Left kidney (tissue), 2 donors: Measurements from ENCODE around the gene PNPLA8. TPM values are rescaled to one million over a fixed set of nuclear protein-coding genes. Genes with fewer than 3 reads are reported as not detected.

Experiments used
- DNase-seq: peaks from one replicate; pipeline ENCODE4 v3.0.0-alpha.2; 2013
- polyA plus RNA-seq: library from polyadenylated mRNA; unstranded; fragments of 120-200 nt; gene quantifications from one replicate; pipeline ENCODE4 v1.2.1, GENCODE V29; 2013; ENCODE audit not compliant: insufficient read length

The PNPLA8 gene
- polyA plus RNA-seq, 1 donor = 39.7 TPM

GRCh38 chr7:108448584-108449505, 77.1 kb downstream of the PNPLA8 start:
- no peak for DNase-seq

DNA sequence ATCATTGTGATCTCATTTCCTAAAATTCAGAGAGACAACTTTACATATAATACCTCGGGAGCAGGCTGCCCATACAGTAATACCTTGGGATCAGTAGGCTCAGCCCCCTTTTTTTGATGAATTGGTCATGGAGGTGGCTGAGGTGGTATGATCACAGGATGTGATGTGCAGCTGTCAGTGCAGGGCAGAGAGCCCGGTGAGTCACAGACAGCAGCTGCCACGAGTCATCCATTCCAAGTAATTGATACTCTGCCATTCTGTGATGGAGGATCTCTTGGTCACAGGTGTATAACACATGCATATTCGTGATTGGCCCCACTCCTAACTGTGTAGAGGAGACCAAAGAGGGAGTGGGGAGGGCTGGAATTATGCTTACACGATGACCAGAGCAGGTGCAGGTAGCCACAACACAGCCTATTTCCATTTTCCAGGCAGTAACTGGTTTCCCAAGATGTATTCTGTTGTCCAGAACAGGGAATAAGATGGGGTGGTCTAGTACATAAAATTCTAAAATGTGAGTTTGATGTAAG, 83.8 kb downstream of the PNPLA8 start:
- DNase-seq = no peak

DNA sequence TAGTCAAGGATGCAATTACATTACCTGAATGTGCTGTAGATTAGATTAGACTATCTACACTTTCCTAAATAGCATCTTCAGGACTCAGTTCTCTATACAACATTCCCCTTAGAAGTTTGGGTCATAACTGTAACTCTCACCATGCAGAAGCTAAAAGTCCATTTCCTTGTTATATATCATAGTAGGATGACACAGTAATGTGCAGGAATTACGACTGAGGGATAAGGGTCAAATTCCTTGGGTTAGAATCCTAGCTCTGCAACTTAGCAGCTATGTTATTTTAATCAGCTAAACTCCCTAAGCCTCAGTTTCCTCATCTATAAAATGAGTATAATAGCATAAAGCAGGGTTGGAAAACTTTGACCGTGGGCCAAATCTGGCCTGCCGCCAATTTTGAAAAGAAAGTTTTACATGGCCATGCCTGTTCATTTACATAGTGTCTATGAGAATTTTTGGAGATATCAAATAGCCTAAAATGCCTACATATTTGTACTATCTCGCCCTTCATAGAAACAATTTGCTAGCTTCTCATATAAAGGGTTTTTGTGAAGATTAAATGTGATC, 84.5 kb downstream of the PNPLA8 start:
- DNase-seq = no peak

- DNase-seq = no peak
Observed at GRCh38 chr7:108440613-108441012, 85.3 kb downstream of the PNPLA8 start.

DNA sequence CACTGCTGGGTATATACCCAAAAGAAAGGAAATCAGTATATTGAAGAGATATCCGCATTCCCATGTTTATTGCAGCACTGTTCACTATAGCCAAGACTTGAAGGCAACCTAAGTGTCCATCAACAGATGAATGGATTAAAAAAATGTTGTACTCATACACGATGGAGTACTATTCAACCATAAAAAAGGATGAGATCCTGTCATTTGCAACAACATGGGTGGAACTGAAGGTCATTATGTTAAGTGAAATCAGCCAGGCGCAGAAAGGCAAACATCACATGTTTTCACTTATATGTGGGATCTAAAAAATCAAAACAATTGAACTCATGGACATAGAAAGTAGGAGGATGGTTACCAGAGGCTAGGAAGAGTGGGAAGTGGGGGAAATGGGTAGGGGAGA, 89.0 kb downstream of the PNPLA8 start:
- DNase-seq = no peak

DNA sequence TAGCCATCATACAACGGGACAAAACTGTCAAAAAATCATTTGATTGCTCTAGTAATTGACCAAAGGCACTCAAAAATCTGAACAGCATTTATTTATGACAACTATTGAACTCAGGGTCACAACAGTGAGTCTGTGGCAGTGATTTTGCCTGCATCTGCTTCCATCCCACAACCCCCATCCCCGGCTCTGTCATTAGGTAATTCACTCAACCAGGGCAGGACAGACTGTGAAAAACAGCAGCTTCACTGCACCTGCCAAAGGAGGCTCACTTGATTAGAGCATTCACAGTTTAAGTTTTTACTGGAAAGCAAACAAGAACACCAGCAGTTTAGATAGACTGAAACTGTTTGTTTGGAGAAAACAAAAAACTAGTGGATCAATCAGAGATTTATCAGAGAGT, 91.9 kb downstream of the PNPLA8 start:
- DNase-seq = no peak

DNA sequence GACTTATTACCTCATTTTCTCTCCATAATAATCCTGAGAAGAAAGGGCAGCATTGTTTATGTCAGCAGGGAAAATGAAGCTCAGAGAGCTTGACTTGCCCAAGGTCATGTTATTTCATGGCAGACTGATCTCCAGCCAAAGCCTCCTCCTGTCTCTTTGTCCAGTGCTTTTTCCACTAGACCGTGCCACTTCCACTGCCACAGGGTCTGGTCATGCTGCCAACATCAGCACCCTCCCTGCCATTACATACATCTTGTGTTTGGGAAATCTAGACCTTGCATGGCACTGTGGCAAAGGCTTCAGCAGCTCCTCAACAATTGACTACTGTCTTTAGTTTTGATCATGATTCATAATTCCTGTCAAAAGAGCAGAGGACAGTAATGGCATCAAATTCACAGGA, 94.8 kb downstream of the PNPLA8 start:
- DNase-seq = no peak

DNA sequence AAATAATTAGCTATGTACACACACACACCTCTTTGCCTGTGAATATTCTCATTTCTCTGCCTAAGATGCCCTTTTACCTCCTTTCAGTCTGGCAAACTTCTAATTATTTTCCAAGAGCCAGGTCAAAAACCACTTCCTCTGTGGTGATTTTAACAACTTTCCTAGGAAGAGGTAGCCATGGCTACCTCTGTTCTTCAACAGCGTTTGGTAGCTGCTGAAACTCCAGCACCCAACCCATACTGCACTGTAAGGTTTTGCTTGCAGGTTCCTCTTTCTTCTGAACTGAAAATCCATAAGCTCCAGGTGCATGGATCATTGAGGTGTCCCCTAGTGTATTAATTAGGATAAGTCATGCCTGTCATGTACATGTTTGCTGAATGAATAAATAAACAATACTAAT, 95.3 kb downstream of the PNPLA8 start:
- DNase-seq = no peak

- no peak for DNase-seq
Observed at GRCh38 chr7:108427766-108428165, 98.2 kb downstream of the PNPLA8 start.

GRCh38 chr7:108425714-108426275, 100.1 kb downstream of the PNPLA8 start:
- DNase-seq = no peak

DNA sequence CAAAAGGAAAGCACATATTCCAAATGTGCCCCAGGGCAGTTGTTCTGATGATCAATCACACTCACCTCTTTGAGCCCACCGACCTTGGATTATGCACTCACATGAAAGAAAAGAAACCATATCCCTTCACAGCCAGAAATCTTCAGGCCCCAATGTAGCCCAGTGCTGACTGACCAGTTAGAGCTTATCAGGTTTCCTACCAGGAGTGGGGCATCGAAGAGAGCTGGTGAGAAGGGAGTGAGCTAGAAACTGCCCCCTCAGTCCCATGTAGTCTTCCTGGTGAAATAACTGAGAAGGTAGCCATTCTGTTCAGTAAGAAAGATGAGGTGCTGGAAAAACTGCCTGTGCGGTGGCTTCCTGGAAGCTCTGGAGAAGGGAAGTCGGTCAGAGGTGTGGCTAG, 101.9 kb downstream of the PNPLA8 start:
- DNase-seq = no peak

DNA sequence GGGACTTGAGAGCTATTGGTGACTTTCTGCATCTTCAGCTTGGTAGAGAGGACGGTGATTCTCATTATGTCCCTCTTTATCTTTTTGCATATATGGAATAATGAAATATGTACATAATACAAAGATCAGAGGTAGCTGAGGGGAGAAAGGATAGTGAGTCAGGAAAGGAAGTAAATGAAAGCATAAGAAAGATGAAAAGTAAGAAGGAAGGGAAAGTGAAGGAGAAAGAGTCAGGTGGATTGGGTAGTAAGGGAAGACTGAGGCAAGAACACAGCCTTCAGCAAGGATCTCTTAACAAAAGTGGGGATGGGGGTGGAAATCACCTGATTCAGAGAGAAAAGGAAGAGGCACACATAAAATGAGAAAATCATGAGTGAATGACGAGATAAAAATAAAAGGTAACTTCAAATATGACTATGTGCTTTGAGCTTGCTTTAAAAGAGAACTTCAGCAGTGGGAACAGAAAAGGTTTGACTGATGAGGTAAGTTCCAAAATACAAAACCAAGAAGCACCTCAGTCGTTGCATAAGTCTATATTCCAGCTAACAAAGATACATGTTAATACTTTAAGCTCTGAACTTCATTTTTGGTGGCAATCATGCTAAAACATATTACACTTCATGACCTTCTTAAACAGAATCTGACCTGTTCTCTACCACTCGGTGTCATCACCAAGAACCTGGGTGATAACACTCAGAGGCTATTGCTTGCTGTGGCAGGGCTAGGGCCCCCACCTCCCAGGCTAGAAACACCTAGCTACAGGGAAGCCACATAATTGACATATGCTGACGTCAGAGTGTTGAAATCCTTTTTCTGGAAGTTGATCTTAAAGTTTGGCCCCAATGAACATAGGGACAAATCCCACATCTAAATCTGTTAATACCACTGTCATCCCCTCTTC, 102.6 kb downstream of the PNPLA8 start:
- DNase-seq = no peak

- DNase-seq = no peak
Observed at GRCh38 chr7:108421720-108422331, 104.1 kb downstream of the PNPLA8 start.

Other genes starting within 250 kb of the PNPLA8 start
- gene NRCAM, start 69.7 kb downstream of the PNPLA8 start, polyA plus RNA-seq = 27.3 TPM
- 41.4 TPM for gene THAP5, start 43.6 kb upstream of the PNPLA8 start, polyA plus RNA-seq
- 43.0 TPM for gene DNAJB9, start 43.7 kb upstream of the PNPLA8 start, polyA plus RNA-seq